OCI-LY3 (cell line): ENCODE data around the gene PCDHA8.
"Not testable (repeated sequence)": the region's sequence is repeated elsewhere in the genome, so short reads cannot be mapped to it uniquely, and the experiment has no call there.

Experiments used
- H2AFZ ChIP-seq: fragments of 200-600, 300-600 bp; shearing (Covaris generic); 2 replicates; pipeline ENCODE4 v1.6.0; 2014; ENCODE audit warnings: antibody characterized with exemption, low read depth, low read length
- H3K27ac ChIP-seq: fragments of 200-600, 300-600 bp; sonication (generic); 2 replicates; pipeline ENCODE4 v1.5.1; 2014; ENCODE audit warnings: mild to moderate bottlenecking, low read length, moderate library complexity, mixed read lengths
- H3K27me3 ChIP-seq: fragments of 200-600, 300-600 bp; sonication (generic); 2 replicates; pipeline ENCODE4 v1.6.1; 2014; ENCODE audit warnings: low read depth, low read length, mixed read lengths
- H3K36me3 ChIP-seq: fragments of 200-600, 300-600 bp; sonication (generic); replicated peaks from 2 replicates; pipeline ENCODE3; 2014; ENCODE audit warnings: low read depth, low read length, mixed read lengths
- H3K4me1 ChIP-seq: fragments of 300-600, 200-600 bp; sonication (generic); 2 replicates; pipeline ENCODE4 v1.6.1; 2014; ENCODE audit warnings: low read length, mixed read lengths
- H3K4me2 ChIP-seq: fragments of 200-600, 300-600 bp; sonication (generic); 2 replicates; pipeline ENCODE4 v1.6.1; 2014; ENCODE audit warnings: low read length, mixed read lengths
- H3K4me3 ChIP-seq: fragments of 300-600, 200-600 bp; sonication (generic); 2 replicates; pipeline ENCODE4 v1.5.1; 2014; ENCODE audit warnings: antibody characterized with exemption, mild to moderate bottlenecking, low read length, moderate library complexity
- H3K79me2 ChIP-seq: fragments of 300-600, 200-600 bp; shearing (Covaris generic); 2 replicates; pipeline ENCODE4 v1.6.1; 2014; ENCODE audit warnings: mild to moderate bottlenecking, low read length, mixed read lengths
- H3K9ac ChIP-seq: fragments of 300-600, 200-600 bp; shearing (Covaris generic); 2 replicates; pipeline ENCODE4 v1.6.0; 2014; ENCODE audit warnings: mild to moderate bottlenecking, low read length, moderate library complexity
- H3K9me3 ChIP-seq: fragments of 200-600, 300-600 bp; shearing (Covaris generic); 2 replicates; pipeline ENCODE4 v1.6.1; 2014; ENCODE audit warnings: low read length, mixed read lengths; ENCODE audit not compliant: insufficient read depth
- H4K20me1 ChIP-seq: fragments of 200-600, 300-600 bp; sonication (generic); 2 replicates; pipeline ENCODE4 v1.6.1; 2016; ENCODE audit warnings: low read length, mixed read lengths; ENCODE audit not compliant: insufficient read depth
- CTCF ChIP-seq: fragments of 200-600, 300-600 bp; sonication (generic); IDR thresholded peaks from 2 replicates; pipeline ENCODE4 v1.5.1; 2014; ENCODE audit warnings: antibody characterized with exemption, low read length, low read depth
- EZH2phosphoT487 ChIP-seq: fragments of 200-600 bp; shearing (Covaris generic); IDR thresholded peaks from 2 replicates; pipeline ENCODE4 v1.6.1; 2018; ENCODE audit warnings: antibody characterized with exemption, mixed run types, low read depth

PCDHA8 gene

GRCh38 chr5:140821375-140822280, 19.4 kb upstream of the PCDHA8 start, which contains the start of gene PCDHA5:
PCDHA5 (plus strand) TSS chr5:140821613.
- no peaks in the 10 kb centered on the region for H3K36me3 ChIP-seq
- no peaks in the 10 kb centered on the region for H3K79me2 ChIP-seq
- H3K4me2 ChIP-seq: no peak within 1 kb of the TSS
- H2AFZ ChIP-seq: no peak within 1 kb of the TSS
- H3K9ac ChIP-seq: no peak within 1 kb of the TSS
- TF ChIP-seq EZH2phosphoT487: no peak
- no peak within 1 kb of the TSS for H3K4me3 ChIP-seq
- no peaks in the 10 kb centered on the region for H4K20me1 ChIP-seq
- H3K4me1 ChIP-seq: no peaks in the 10 kb centered on the region
- H3K9me3 ChIP-seq: no peaks in the 10 kb centered on the region
- no peak within 1 kb of the TSS for H3K27ac ChIP-seq
- H3K27me3 ChIP-seq: no peaks in the 10 kb centered on the region

- no peaks in the 10 kb centered on the region for H3K9me3 ChIP-seq
- H3K4me3 ChIP-seq: no peak overlapping the region
- H3K79me2 ChIP-seq: no peaks in the 10 kb centered on the region
- TF ChIP-seq EZH2phosphoT487: no peak
- no peak for TF ChIP-seq CTCF
- H4K20me1 ChIP-seq: no peaks in the 10 kb centered on the region
- no peaks in the 10 kb centered on the region for H3K36me3 ChIP-seq
- no peak overlapping the region for H3K9ac ChIP-seq
- H2AFZ ChIP-seq: no peak overlapping the region
- no peaks in the 10 kb centered on the region for H3K4me1 ChIP-seq
- H3K27ac ChIP-seq: no peak overlapping the region
- H3K4me2 ChIP-seq: no peak overlapping the region
- H3K27me3 ChIP-seq: no peaks in the 10 kb centered on the region
Observed at GRCh38 chr5:140822281-140822629, 18.7 kb upstream of the PCDHA8 start.

- H3K27me3 ChIP-seq, H3K4me1 ChIP-seq, H3K79me2 ChIP-seq, H3K4me3 ChIP-seq, H3K36me3 ChIP-seq, H3K9me3 ChIP-seq, H3K27ac ChIP-seq, H3K9ac ChIP-seq, H4K20me1 ChIP-seq, H2AFZ ChIP-seq, H3K4me2 ChIP-seq: not testable (repeated sequence)
Observed at GRCh38 chr5:140822969-140823368, 18.0 kb upstream of the PCDHA8 start.

GRCh38 chr5:140823475-140823874, 17.5 kb upstream of the PCDHA8 start:
- Histone ChIP-seq H3K4me2 (no peak overlapping the region), H3K4me3 (no peak overlapping the region), H3K27me3 (no peaks in the 10 kb centered on the region), H3K79me2 (no peaks in the 10 kb centered on the region), H2AFZ (no peak overlapping the region), H3K27ac (no peak overlapping the region), H4K20me1 (no peaks in the 10 kb centered on the region), H3K4me1 (no peaks in the 10 kb centered on the region), H3K36me3 (no peaks in the 10 kb centered on the region), H3K9ac (no peak overlapping the region), H3K9me3 (no peaks in the 10 kb centered on the region)
- TF ChIP-seq EZH2phosphoT487 (no peak), CTCF (no peak)

GRCh38 chr5:140827704-140828361, 13.2 kb upstream of the PCDHA8 start, which contains the start of gene PCDHA6:
PCDHA6 (plus strand) TSS chr5:140827960; CDS start chr5:140828092, 132 bp downstream.
- Histone ChIP-seq H3K9me3 (no peaks in the 10 kb centered on the region), H3K4me3 (no peak within 1 kb of the TSS), H3K4me2 (no peak within 1 kb of the TSS), H3K36me3 (no peaks in the 10 kb centered on the region), H2AFZ (no peak within 1 kb of the TSS), H3K27ac (no peak within 1 kb of the TSS), H3K79me2 (no peaks in the 10 kb centered on the region), H4K20me1 (no peaks in the 10 kb centered on the region), H3K4me1 (no peaks in the 10 kb centered on the region), H3K9ac (no peak within 1 kb of the TSS), H3K27me3 (no peaks in the 10 kb centered on the region)
- TF ChIP-seq CTCF (no peak), EZH2phosphoT487 (no peak)
